K562 (cell line): Measurements from ENCODE around the gene PEAR1. TPM values are rescaled to one million over a fixed set of nuclear protein-coding genes. Genes with fewer than 3 reads are reported as not detected.

Experiments used
- BCL6 ChIP-seq: fragments of 250-450 bp; sonication (Bioruptor Pico); IDR thresholded peaks from 2 replicates; pipeline ENCODE4 v1.4.0; 2020
- CCAR2 ChIP-seq: fragments of 200-400 bp; formaldehyde crosslinking; IDR thresholded peaks from 2 replicates; pipeline ENCODE4 v1.6.1; 2017; ENCODE audit warnings: mild to moderate bottlenecking, low read depth, low read length
- NFE2 ChIP-seq: IDR thresholded peaks from 2 replicates; pipeline ENCODE4 v1.6.1; 2014; ENCODE audit warnings: antibody characterized with exemption, low read depth
- SAFB ChIP-seq: fragments of 200-400 bp; formaldehyde crosslinking; IDR thresholded peaks from 2 replicates; pipeline ENCODE4 v1.6.1; 2017; ENCODE audit warnings: low read depth, low read length, borderline replicate concordance
- THRAP3 ChIP-seq: fragments of 450-650 bp; IDR thresholded peaks from 2 replicates; pipeline ENCODE4 v1.6.1; 2016; ENCODE audit warnings: mild to moderate bottlenecking, inconsistent platforms, borderline replicate concordance
- TOE1 ChIP-seq, 2 experiments: fragments of 450-650 bp in 1 of 2; sonication (generic) in 1 of 2; formaldehyde crosslinking in 1 of 2; IDR thresholded peaks; 2 replicates each; pipeline versions ENCODE4 v1.7.1 to v1.8.0; 2016 to 2022; ENCODE audit warnings: borderline replicate concordance in 2 of 2, mild to moderate bottlenecking in 2 of 2, antibody characterized with exemption in 1 of 2, inconsistent platforms in 1 of 2, low read depth in 1 of 2, missing genetic modification reagents in 1 of 2, moderate library complexity in 1 of 2
- polyA plus RNA-seq, 8 experiments: library from polyadenylated mRNA; depleted of rRNA in 4 of 8; stranded (reverse) in 5 of 8; unstranded in 3 of 8; fragments of >200 nt; fragmentation: Nextera tagmentation in 2 of 8; fragmentation: Illumina TruSeq in 1 of 8; extraction: Ambion mirVana in 2 of 8; extraction: Trizol in 1 of 8; gene quantifications; 2 replicates each; pipeline versions ENCODE4 v1.2.1 to v1.2.3, GENCODE V29; 2011 to 2014; ENCODE audit warnings: inconsistent platforms in 1 of 8, missing spikeins in 1 of 8
- total RNA-seq, 7 experiments: library from RNA; depleted of rRNA in 6 of 7; stranded (reverse); fragments of >200 nt in 6 of 7; fragmentation: Illumina TruSeq in 2 of 7; extraction: Trizol in 2 of 7; gene quantifications; 2 replicates each; pipeline versions ENCODE4 v1.2.1 to v1.2.3, GENCODE V29; 2011 to 2021; ENCODE audit warnings: low replicate concordance in 1 of 7
- TF ChIP-seq, protein P1 (sequence below), 2 experiments: IDR thresholded peaks; 2 replicates each; pipeline ENCODE4 v1.6.1; 2011; ENCODE audit warnings: borderline replicate concordance in 1 of 2, control low read depth in 1 of 2, low read depth in 1 of 2, low read length in 1 of 2, mild to moderate bottlenecking in 1 of 2, mixed read lengths in 1 of 2, moderate library complexity in 1 of 2; ENCODE audit not compliant: insufficient read depth in 1 of 2, insufficient read length in 1 of 2, poor library complexity in 1 of 2, severe bottlenecking in 1 of 2; ENCODE audit errors: extremely low read depth in 1 of 2
- TF ChIP-seq, protein P2 (sequence below): IDR thresholded peaks from 2 replicates; pipeline ENCODE4 v1.6.1; 2011; ENCODE audit not compliant: insufficient read length; ENCODE audit errors: extremely low read depth
- TF ChIP-seq, protein P3 (sequence below): fragments of 250-450 bp; sonication (Bioruptor Pico); IDR thresholded peaks from 2 replicates; pipeline ENCODE4 v1.4.0; 2020; ENCODE audit warnings: mild to moderate bottlenecking, moderate library complexity, borderline replicate concordance
- TF ChIP-seq, protein P4 (sequence below): fragments of 450-650 bp; IDR thresholded peaks from 2 replicates; pipeline ENCODE4 v1.6.1; 2016; ENCODE audit warnings: low read depth
- TF ChIP-seq, protein P5 (sequence below), 2 experiments: fragments of 450-650 bp in 1 of 2; sonication (generic) in 1 of 2; formaldehyde crosslinking; conservative IDR thresholded peaks; 2 replicates each; pipeline versions ENCODE4 v1.4.0 to v1.8.1; 2020 to 2022; ENCODE audit warnings: mild to moderate bottlenecking in 1 of 2, missing genetic modification reagents in 1 of 2

Gene PEAR1
- total and polyA plus RNA-seq, 9 of the 15 experiments (the other 6 are each of a cell fraction or from before 2014, with no cell fraction given): 0.87 to 13.9 (median 6.1) TPM

DNA sequence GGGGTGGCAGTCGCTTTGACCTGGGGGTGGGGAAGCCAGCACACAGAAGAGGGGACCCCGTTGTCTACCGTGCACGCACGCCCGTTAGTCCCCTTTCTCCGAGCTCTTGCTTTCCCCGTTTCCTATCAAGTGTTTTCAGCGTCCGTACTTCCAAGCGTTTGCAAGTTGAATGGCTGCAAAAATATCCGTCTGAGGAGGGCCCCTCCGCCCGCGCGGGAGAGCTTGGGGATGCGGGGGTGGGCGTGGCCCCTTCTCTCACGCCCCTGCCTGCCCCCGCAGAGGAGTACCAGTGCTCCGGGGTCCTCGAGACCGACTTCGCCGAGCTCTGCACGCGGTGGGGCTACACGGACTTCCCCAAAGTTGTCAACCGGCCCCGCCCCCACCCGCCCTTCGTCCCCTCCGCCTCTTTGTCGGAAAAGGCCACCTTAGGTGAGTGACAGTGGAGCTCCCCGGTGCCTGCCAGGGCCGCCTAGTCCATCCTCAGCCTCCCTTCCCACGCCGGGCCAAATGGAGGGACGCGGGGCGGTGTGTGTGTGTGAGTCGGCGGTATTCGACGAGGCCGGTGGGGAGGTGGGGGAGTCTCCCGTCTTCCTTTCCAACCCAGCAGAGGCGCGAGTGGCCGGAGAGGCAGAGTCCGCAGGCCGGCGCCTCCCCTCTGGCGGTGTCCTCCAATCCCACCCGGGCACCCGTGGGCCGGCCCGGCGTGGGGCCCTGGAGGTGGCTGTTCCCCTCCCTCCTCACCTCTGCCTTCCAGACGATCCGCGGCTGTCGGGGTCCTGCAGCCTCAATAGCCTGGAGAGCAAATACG, 30.4 kb downstream of the PEAR1 start (continued):
- TF ChIP-seq TOE1 (IDR thresholded peaks at IDR 0.05; ENCODE audit: borderline replicate concordance) (no peak), TOE1 (CRISPR knock-in tag; IDR thresholded peaks at IDR 0.05; ENCODE audit: borderline replicate concordance, low read depth) (no peak), SAFB (0 out of 2 replicates have a peak, but pooled peaks have one; percentile 51), CCAR2 (no peak), NFE2 (no peak), THRAP3 (no peak), BCL6 (no peak)
- TF ChIP-seq, protein P1, sequence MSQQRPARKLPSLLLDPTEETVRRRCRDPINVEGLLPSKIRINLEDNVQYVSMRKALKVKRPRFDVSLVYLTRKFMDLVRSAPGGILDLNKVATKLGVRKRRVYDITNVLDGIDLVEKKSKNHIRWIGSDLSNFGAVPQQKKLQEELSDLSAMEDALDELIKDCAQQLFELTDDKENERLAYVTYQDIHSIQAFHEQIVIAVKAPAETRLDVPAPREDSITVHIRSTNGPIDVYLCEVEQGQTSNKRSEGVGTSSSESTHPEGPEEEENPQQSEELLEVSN (IDR thresholded peaks at IDR 0.05; ENCODE audit: borderline replicate concordance in 1 of 2, extremely low read depth in 1 of 2, insufficient read depth in 1 of 2, insufficient read length in 1 of 2, low read depth in 1 of 2, low read length in 1 of 2, poor library complexity in 1 of 2, severe bottlenecking in 1 of 2): peak; percentile 55 to 60
- TF ChIP-seq, protein P2, sequence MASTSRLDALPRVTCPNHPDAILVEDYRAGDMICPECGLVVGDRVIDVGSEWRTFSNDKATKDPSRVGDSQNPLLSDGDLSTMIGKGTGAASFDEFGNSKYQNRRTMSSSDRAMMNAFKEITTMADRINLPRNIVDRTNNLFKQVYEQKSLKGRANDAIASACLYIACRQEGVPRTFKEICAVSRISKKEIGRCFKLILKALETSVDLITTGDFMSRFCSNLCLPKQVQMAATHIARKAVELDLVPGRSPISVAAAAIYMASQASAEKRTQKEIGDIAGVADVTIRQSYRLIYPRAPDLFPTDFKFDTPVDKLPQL: no peak
- TF ChIP-seq, protein P3, sequence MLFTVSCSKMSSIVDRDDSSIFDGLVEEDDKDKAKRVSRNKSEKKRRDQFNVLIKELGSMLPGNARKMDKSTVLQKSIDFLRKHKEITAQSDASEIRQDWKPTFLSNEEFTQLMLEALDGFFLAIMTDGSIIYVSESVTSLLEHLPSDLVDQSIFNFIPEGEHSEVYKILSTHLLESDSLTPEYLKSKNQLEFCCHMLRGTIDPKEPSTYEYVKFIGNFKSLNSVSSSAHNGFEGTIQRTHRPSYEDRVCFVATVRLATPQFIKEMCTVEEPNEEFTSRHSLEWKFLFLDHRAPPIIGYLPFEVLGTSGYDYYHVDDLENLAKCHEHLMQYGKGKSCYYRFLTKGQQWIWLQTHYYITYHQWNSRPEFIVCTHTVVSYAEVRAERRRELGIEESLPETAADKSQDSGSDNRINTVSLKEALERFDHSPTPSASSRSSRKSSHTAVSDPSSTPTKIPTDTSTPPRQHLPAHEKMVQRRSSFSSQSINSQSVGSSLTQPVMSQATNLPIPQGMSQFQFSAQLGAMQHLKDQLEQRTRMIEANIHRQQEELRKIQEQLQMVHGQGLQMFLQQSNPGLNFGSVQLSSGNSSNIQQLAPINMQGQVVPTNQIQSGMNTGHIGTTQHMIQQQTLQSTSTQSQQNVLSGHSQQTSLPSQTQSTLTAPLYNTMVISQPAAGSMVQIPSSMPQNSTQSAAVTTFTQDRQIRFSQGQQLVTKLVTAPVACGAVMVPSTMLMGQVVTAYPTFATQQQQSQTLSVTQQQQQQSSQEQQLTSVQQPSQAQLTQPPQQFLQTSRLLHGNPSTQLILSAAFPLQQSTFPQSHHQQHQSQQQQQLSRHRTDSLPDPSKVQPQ (CRISPR knock-in tag): no peak
- TF ChIP-seq, protein P4, sequence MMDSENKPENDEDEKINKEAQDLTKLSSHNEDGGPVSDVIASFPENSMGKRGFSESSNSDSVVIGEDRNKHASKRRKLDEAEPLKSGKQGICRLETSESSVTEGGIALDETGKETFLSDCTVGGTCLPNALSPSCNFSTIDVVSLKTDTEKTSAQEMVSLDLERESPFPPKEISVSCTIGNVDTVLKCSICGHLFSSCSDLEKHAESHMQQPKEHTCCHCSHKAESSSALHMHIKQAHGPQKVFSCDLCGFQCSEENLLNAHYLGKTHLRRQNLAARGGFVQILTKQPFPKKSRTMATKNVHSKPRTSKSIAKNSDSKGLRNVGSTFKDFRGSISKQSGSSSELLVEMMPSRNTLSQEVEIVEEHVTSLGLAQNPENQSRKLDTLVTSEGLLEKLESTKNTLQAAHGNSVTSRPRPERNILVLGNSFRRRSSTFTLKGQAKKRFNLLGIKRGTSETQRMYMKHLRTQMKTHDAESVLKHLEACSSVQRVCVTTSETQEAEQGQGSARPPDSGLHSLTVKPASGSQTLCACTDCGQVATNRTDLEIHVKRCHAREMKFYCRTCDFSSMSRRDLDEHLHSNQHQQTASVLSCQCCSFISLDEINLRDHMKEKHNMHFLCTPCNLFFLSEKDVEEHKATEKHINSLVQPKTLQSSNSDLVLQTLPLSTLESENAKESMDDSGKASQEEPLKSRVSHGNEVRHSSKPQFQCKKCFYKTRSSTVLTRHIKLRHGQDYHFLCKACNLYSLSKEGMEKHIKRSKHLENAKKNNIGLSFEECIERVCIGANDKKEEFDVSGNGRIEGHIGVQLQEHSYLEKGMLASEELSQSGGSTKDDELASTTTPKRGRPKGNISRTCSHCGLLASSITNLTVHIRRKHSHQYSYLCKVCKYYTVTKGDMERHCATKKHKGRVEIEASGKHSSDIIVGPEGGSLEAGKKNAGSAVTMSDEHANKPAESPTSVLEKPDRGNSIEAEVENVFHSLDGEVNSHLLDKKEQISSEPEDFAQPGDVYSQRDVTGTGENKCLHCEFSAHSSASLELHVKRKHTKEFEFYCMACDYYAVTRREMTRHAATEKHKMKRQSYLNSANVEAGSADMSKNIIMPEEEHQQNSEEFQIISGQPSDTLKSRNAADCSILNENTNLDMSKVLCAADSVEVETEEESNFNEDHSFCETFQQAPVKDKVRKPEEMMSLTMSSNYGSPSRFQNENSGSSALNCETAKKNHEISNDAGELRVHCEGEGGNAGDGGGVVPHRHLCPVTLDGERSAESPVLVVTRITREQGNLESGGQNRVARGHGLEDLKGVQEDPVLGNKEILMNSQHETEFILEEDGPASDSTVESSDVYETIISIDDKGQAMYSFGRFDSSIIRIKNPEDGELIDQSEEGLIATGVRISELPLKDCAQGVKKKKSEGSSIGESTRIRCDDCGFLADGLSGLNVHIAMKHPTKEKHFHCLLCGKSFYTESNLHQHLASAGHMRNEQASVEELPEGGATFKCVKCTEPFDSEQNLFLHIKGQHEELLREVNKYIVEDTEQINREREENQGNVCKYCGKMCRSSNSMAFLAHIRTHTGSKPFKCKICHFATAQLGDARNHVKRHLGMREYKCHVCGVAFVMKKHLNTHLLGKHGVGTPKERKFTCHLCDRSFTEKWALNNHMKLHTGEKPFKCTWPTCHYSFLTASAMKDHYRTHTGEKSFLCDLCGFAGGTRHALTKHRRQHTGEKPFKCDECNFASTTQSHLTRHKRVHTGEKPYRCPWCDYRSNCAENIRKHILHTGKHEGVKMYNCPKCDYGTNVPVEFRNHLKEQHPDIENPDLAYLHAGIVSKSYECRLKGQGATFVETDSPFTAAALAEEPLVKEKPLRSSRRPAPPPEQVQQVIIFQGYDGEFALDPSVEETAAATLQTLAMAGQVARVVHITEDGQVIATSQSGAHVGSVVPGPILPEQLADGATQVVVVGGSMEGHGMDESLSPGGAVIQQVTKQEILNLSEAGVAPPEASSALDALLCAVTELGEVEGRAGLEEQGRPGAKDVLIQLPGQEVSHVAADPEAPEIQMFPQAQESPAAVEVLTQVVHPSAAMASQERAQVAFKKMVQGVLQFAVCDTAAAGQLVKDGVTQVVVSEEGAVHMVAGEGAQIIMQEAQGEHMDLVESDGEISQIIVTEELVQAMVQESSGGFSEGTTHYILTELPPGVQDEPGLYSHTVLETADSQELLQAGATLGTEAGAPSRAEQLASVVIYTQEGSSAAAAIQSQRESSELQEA: no peak
- TF ChIP-seq, protein P5, sequence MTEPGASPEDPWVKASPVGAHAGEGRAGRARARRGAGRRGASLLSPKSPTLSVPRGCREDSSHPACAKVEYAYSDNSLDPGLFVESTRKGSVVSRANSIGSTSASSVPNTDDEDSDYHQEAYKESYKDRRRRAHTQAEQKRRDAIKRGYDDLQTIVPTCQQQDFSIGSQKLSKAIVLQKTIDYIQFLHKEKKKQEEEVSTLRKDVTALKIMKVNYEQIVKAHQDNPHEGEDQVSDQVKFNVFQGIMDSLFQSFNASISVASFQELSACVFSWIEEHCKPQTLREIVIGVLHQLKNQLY (CRISPR knock-in tag; conservative IDR thresholded peaks at IDR 0.05): no peak
